SU-DHL-6 (cell line): ENCODE measurements around the gene ATP6V1G2.
"Not testable (repeated sequence)": the region's sequence is repeated elsewhere in the genome, so short reads cannot be mapped to it uniquely, and the experiment has no call there.

Experiments
- CTCF ChIP-seq: fragments of 200-600 bp; sonication (generic); IDR thresholded peaks from one replicate; pipeline ENCODE4 v1.5.1; 2017; ENCODE audit warnings: antibody characterized with exemption, mild to moderate bottlenecking, low read length, moderate library complexity; ENCODE audit not compliant: insufficient read depth, poor library complexity, severe bottlenecking
- EZH2phosphoT487 ChIP-seq: fragments of 200-600 bp; sonication (generic), shearing (Covaris generic); conservative IDR thresholded peaks from 2 replicates; pipeline ENCODE4 v1.6.1; 2018; ENCODE audit warnings: mild to moderate bottlenecking, antibody characterized with exemption, low read length, moderate library complexity, mixed read lengths

- TF ChIP-seq CTCF, EZH2phosphoT487: not testable (repeated sequence)
Observed at GRCh38 chr6:31590691-31591090, 44.3 kb upstream of the ATP6V1G2 start.
